ENCODE measurements around the gene NSUN2.

DNA sequence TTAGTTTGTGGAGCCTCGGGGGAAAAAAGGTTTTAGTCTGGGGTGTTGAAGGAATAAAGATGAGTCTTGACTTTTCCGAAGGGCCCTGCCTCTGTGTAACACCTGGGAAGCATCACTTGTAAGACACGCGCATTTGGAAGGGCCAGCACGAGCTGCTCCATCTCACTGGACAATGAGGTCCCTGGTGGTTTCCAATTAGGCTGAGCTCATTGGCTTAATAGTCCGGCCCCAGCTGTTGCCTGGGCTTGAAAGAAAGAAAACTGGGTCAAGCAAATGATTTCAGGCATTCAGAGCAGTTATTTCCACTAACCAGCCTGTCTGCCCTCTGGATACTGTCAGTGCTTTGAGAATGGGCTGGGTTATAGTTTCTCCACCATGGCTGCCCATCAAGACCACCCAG is 64.5 kb downstream of the NSUN2 start:
- TF ChIP-seq, protein P1, sequence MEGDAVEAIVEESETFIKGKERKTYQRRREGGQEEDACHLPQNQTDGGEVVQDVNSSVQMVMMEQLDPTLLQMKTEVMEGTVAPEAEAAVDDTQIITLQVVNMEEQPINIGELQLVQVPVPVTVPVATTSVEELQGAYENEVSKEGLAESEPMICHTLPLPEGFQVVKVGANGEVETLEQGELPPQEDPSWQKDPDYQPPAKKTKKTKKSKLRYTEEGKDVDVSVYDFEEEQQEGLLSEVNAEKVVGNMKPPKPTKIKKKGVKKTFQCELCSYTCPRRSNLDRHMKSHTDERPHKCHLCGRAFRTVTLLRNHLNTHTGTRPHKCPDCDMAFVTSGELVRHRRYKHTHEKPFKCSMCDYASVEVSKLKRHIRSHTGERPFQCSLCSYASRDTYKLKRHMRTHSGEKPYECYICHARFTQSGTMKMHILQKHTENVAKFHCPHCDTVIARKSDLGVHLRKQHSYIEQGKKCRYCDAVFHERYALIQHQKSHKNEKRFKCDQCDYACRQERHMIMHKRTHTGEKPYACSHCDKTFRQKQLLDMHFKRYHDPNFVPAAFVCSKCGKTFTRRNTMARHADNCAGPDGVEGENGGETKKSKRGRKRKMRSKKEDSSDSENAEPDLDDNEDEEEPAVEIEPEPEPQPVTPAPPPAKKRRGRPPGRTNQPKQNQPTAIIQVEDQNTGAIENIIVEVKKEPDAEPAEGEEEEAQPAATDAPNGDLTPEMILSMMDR (conservative IDR thresholded peaks at IDR 0.05) = no peak
- TF ChIP-seq EZH2 (IDR thresholded peaks at IDR 0.05; ENCODE audit: low read depth) = no peak
